HEK293T (cell line): ENCODE data around the gene RNF8.

Experiments
- ARNT ChIP-seq: fragments of 450-650 bp; IDR thresholded peaks from 2 replicates; pipeline ENCODE4 v1.6.1; 2017; ENCODE audit warnings: mild to moderate bottlenecking
- BHLHE40 ChIP-seq: fragments of 450-650 bp; IDR thresholded peaks from 2 replicates; pipeline ENCODE4 v1.6.1; 2016; ENCODE audit warnings: mild to moderate bottlenecking, moderate library complexity, borderline replicate concordance
- ELF4 ChIP-seq: fragments of 450-650 bp; IDR thresholded peaks from 2 replicates; pipeline ENCODE4 v1.6.1; 2017; ENCODE audit warnings: antibody characterized with exemption
- FOXA1 ChIP-seq: fragments of 450-650 bp; IDR thresholded peaks from 2 replicates; pipeline ENCODE4 v1.6.1; 2016; ENCODE audit warnings: mild to moderate bottlenecking
- FOXK2 ChIP-seq: fragments of 450-650 bp; IDR thresholded peaks from 2 replicates; pipeline ENCODE4 v1.6.1; 2016; ENCODE audit warnings: mild to moderate bottlenecking
- FOXM1 ChIP-seq: fragments of 450-650 bp; IDR thresholded peaks from 2 replicates; pipeline ENCODE4 v1.6.1; 2017; ENCODE audit warnings: mild to moderate bottlenecking, borderline replicate concordance
- HDGF ChIP-seq: fragments of 450-650 bp; IDR thresholded peaks from 2 replicates; pipeline ENCODE4 v1.6.1; 2017; ENCODE audit warnings: antibody characterized with exemption, borderline replicate concordance
- L3MBTL2 ChIP-seq: fragments of 450-650 bp; conservative IDR thresholded peaks from 2 replicates; pipeline ENCODE4 v1.6.1; 2016; ENCODE audit warnings: mild to moderate bottlenecking
- PKNOX1 ChIP-seq: fragments of 450-650 bp; IDR thresholded peaks from 2 replicates; pipeline ENCODE4 v1.6.1; 2016
- SP1 ChIP-seq: fragments of 450-650 bp; IDR thresholded peaks from 2 replicates; pipeline ENCODE4 v1.6.1; 2017
- SUZ12 ChIP-seq: fragments of 450-650 bp; IDR thresholded peaks from 2 replicates; pipeline ENCODE4 v1.6.1; 2016; ENCODE audit warnings: mild to moderate bottlenecking
- TARDBP ChIP-seq: fragments of 450-650 bp; IDR thresholded peaks from 2 replicates; pipeline ENCODE4 v1.6.1; 2016

- TF ChIP-seq SP1 (no peak), FOXA1 (no peak), L3MBTL2 (no peak), FOXM1 (no peak), TARDBP (no peak), FOXK2 (no peak), HDGF (no peak), ARNT (no peak), SUZ12 (no peak), PKNOX1 (no peak), ELF4 (no peak), BHLHE40 (no peak)
Measured at GRCh38 chr6:37359039-37359438, 5.3 kb downstream of the RNF8 start.
